ENCODE measurements around the gene TBC1D22B.
"Not testable (repeated sequence)": the region's sequence is repeated elsewhere in the genome, so short reads cannot be mapped to it uniquely, and the experiment has no call there.

Gene TBC1D22B

GRCh38 chr6:37303091-37303660, 45.6 kb downstream of the TBC1D22B start:
- in situ Hi-C loops (cut with HindIII; ENCODE audit: low sequenced_read_pairs) = no loop called here

GRCh38 chr6:37303891-37304503, 46.4 kb downstream of the TBC1D22B start:
- in situ Hi-C loops (cut with HindIII; ENCODE audit: low sequenced_read_pairs) = no loop called here

- in situ Hi-C loops (cut with HindIII; ENCODE audit: low sequenced_read_pairs) = no loop called here
These were observed 47.2 kb downstream of the TBC1D22B start for GRCh38 chr6:37304766-37305165.

GRCh38 chr6:37305841-37306425, 48.4 kb downstream of the TBC1D22B start:
- in situ Hi-C loops (cut with HindIII; ENCODE audit: low sequenced_read_pairs) = no loop called here

GRCh38 chr6:37306624-37307222, 49.2 kb downstream of the TBC1D22B start:
- in situ Hi-C loops (cut with HindIII; ENCODE audit: low sequenced_read_pairs) = no loop called here

- in situ Hi-C loops (cut with HindIII; ENCODE audit: low sequenced_read_pairs) = not testable (repeated sequence)
These were observed 49.9 kb downstream of the TBC1D22B start for GRCh38 chr6:37307484-37307883.

GRCh38 chr6:37308069-37308815, 50.7 kb downstream of the TBC1D22B start:
- in situ Hi-C loops (cut with HindIII; ENCODE audit: low sequenced_read_pairs) = no loop called here

- in situ Hi-C loops (cut with HindIII; ENCODE audit: low sequenced_read_pairs) = no loop called here
These were observed 51.5 kb downstream of the TBC1D22B start for GRCh38 chr6:37309046-37309445.

GRCh38 chr6:37309692-37310091, 52.1 kb downstream of the TBC1D22B start:
- in situ Hi-C loops (cut with HindIII; ENCODE audit: low sequenced_read_pairs) = no loop called here

- in situ Hi-C loops (cut with HindIII; ENCODE audit: low sequenced_read_pairs) = no loop called here
These were observed 53.4 kb downstream of the TBC1D22B start for GRCh38 chr6:37310966-37311365.

- in situ Hi-C loops (cut with HindIII; ENCODE audit: low sequenced_read_pairs) = no loop called here
These were observed 54.3 kb downstream of the TBC1D22B start for GRCh38 chr6:37311741-37312473.

GRCh38 chr6:37313723-37314486, 56.3 kb downstream of the TBC1D22B start:
- in situ Hi-C loops (cut with HindIII; ENCODE audit: low sequenced_read_pairs) = no loop called here

GRCh38 chr6:37314487-37315156, 57.0 kb downstream of the TBC1D22B start:
- in situ Hi-C loops (cut with HindIII; ENCODE audit: low sequenced_read_pairs) = no loop called here

GRCh38 chr6:37315157-37315515, 57.6 kb downstream of the TBC1D22B start:
- in situ Hi-C loops (cut with HindIII; ENCODE audit: low sequenced_read_pairs) = no loop called here

- in situ Hi-C loops (cut with HindIII; ENCODE audit: low sequenced_read_pairs) = no loop called here
These were observed 58.5 kb downstream of the TBC1D22B start for GRCh38 chr6:37316071-37316470.

- in situ Hi-C loops (cut with HindIII; ENCODE audit: low sequenced_read_pairs) = no loop called here
These were observed 59.9 kb downstream of the TBC1D22B start for GRCh38 chr6:37317312-37318038.

GRCh38 chr6:37319156-37319555, 61.6 kb downstream of the TBC1D22B start:
- in situ Hi-C loops (cut with HindIII; ENCODE audit: low sequenced_read_pairs) = no loop called here

- in situ Hi-C loops (cut with HindIII; ENCODE audit: low sequenced_read_pairs) = no loop called here
These were observed 62.4 kb downstream of the TBC1D22B start for GRCh38 chr6:37319856-37320480.
